ENCODE measurements around the gene ADAMTS9. TPM values are rescaled to one million over a fixed set of nuclear protein-coding genes. Genes with fewer than 3 reads are reported as not detected.
A peak's percentile ranks its signal among the peaks of the same experiment; 100 is the strongest.

Gene ADAMTS9
- total and polyA plus RNA-seq, 9 of the 15 experiments (the other 6 are each of a cell fraction or from before 2014, with no cell fraction given) = 0.05 to 0.32 (median 0.13) TPM; not detected in 2

DNA sequence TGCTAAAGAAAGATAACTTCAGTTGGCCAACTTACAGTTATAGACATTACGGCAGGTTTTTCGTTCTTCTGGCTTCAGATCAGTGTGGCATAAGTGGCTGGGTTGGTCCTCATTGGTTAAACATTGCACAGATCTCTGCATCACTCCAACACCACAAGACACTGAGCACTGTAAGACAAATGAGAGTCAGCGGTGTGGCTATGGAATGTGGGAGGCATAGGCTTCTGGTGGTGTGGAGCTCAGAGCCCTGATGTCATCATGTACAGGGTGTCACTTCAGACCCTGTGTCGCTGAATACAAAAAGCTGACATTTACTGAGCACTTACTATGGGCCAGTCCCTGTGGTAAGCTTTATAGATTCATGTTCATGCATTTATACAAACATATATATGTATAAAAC lies 146.0 kb downstream of the ADAMTS9 start:
- H3K27me3 ChIP-seq (ENCODE audit: control insufficient read depth in 2 of 2, insufficient read depth in 2 of 2, low read length in 2 of 2) = peaks cover 2 to 7% of the 10 kb centered on the region in 2 experiments; a peak in 4 of 5 replicates
- FAIRE-seq (no peak), DNase-seq (ENCODE audit: extremely low read depth in 1 of 4, low spot score in 3 of 4) (no peak), ATAC-seq (no peak)
- no peak overlapping the region for H2AFZ ChIP-seq (ENCODE audit: low read depth, low read length)
- TF ChIP-seq ZNF224 (CRISPR knock-in tag; IDR thresholded peaks at IDR 0.05) = no peak
- TF ChIP-seq, protein P1, sequence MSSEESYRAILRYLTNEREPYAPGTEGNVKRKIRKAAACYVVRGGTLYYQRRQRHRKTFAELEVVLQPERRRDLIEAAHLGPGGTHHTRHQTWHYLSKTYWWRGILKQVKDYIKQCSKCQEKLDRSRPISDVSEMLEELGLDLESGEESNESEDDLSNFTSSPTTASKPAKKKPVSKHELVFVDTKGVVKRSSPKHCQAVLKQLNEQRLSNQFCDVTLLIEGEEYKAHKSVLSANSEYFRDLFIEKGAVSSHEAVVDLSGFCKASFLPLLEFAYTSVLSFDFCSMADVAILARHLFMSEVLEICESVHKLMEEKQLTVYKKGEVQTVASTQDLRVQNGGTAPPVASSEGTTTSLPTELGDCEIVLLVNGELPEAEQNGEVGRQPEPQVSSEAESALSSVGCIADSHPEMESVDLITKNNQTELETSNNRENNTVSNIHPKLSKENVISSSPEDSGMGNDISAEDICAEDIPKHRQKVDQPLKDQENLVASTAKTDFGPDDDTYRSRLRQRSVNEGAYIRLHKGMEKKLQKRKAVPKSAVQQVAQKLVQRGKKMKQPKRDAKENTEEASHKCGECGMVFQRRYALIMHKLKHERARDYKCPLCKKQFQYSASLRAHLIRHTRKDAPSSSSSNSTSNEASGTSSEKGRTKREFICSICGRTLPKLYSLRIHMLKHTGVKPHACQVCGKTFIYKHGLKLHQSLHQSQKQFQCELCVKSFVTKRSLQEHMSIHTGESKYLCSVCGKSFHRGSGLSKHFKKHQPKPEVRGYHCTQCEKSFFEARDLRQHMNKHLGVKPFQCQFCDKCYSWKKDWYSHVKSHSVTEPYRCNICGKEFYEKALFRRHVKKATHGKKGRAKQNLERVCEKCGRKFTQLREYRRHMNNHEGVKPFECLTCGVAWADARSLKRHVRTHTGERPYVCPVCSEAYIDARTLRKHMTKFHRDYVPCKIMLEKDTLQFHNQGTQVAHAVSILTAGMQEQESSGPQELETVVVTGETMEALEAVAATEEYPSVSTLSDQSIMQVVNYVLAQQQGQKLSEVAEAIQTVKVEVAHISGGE (CRISPR knock-in tag; IDR thresholded peaks at IDR 0.05) = peak in 1 of 3 experiments; percentile 59; a peak in 1 of 6 replicates
- BruUV-seq (replicated peaks) = no TSS peak
- no peaks in the 10 kb centered on the region for H3K79me2 ChIP-seq (ENCODE audit: control insufficient read depth, insufficient read depth, low read length)
- H3K9ac ChIP-seq (ENCODE audit: insufficient read depth in 1 of 2, low read depth in 2 of 2, low read length in 2 of 2) = no peak overlapping the region
- WGBS (ENCODE audit: insufficient coverage, low coverage, missing lambda C conversion rate) = 0% methylated on average over 4 of the region's 4 CpGs
- no peaks in the 10 kb centered on the region for H4K20me1 ChIP-seq (replicated peaks; ENCODE audit: control insufficient read depth, insufficient read depth, low read length)
- ChIA-PET POLR2A (interaction anchor here (0.6 kb wide), 1 partner anchor 1199 kb away, joined by 5 read pairs; no protein-coding TSS in a partner anchor), CTCF (ENCODE audit: low intra/inter-chr PET ratio) (interaction anchor here (0.5 kb wide), 1 partner anchor 11 kb away, joined by 4 read pairs; no protein-coding TSS in a partner anchor)
- H3K27ac ChIP-seq (ENCODE audit: extremely low read depth, low read depth, low read length) = no peak overlapping the region
- H3K36me3 ChIP-seq (ENCODE audit: control insufficient read depth, insufficient read depth, low read length) = no peaks in the 10 kb centered on the region
- H3K4me1 ChIP-seq (replicated peaks in 1 of 2; ENCODE audit: control insufficient read depth in 2 of 2, insufficient read depth in 2 of 2, low read length in 2 of 2) = no peaks in the 10 kb centered on the region
- no peak overlapping the region for H3K4me2 ChIP-seq (ENCODE audit: insufficient read depth, low read length)
- H3K4me3 ChIP-seq = no peak overlapping the region
- intact Hi-C loops (cut with micrococcal nuclease) (no loop called here), in situ Hi-C loops (cut with MboI) (loop anchor here (25.0 kb wide), 2 partner anchors 620 to 1195 kb away; no protein-coding TSS in a partner anchor)
- H3K9me3 ChIP-seq (replicated peaks; ENCODE audit: control insufficient read depth, insufficient read depth, low read depth, low read length) = no peaks in the 10 kb centered on the region
- no peaks in the 10 kb centered on the region for H3K9me1 ChIP-seq (ENCODE audit: control insufficient read depth, insufficient read depth, low read length)

Data from K562 (cell line).